GM21619 (cell line): Measurements from ENCODE around the gene GGA3.
"Not testable (repeated sequence)": the region's sequence is repeated elsewhere in the genome, so short reads cannot be mapped to it uniquely, and the experiment has no call there.

Source experiments
- ATAC-seq: cut with Tn5 transposase; IDR thresholded peaks from one replicate; pipeline ENCODE4 v1.9.1; 2021; ENCODE audit not compliant: unreplicated experiment

GGA3 gene

GRCh38 chr17:75219815-75220214 lies 41.6 kb downstream of the GGA3 start:
- ATAC-seq: no peak

- no peak for ATAC-seq
Observed at GRCh38 chr17:75218131-75218530, 43.3 kb downstream of the GGA3 start.

- no peak for ATAC-seq
Observed at GRCh38 chr17:75209061-75209460, 52.3 kb downstream of the GGA3 start.

GRCh38 chr17:75208161-75208560 lies 53.2 kb downstream of the GGA3 start:
- ATAC-seq: no peak

GRCh38 chr17:75207760-75208159 lies 53.6 kb downstream of the GGA3 start:
- no peak for ATAC-seq

GRCh38 chr17:75207050-75207407 lies 54.4 kb downstream of the GGA3 start:
- ATAC-seq: not testable (repeated sequence)

GRCh38 chr17:75205793-75206163 lies 55.6 kb downstream of the GGA3 start:
- ATAC-seq: peak; percentile 8

GRCh38 chr17:75205037-75205792 lies 56.2 kb downstream of the GGA3 start, which contains the start of gene NUP85:
TSS of gene NUP85 (plus strand) at chr17:75205679. CDS start at chr17:75205762, 83 bp downstream.
- peak; percentile 65 for ATAC-seq

- ATAC-seq: no peak
Observed at GRCh38 chr17:75199886-75200618, 61.4 kb downstream of the GGA3 start.

GRCh38 chr17:75194879-75195278 lies 66.5 kb downstream of the GGA3 start:
- no peak for ATAC-seq

- ATAC-seq: no peak
Observed at GRCh38 chr17:75191584-75191983, 69.8 kb downstream of the GGA3 start.

GRCh38 chr17:75188614-75189013 lies 72.8 kb downstream of the GGA3 start:
- no peak for ATAC-seq
